ENCODE results near the gene MLLT1. TPM values are rescaled to one million over a fixed set of nuclear protein-coding genes. Genes with fewer than 3 reads are reported as not detected.

The MLLT1 gene
- total RNA-seq, 1 donor from 2014 or later = 59.2 TPM

DNA sequence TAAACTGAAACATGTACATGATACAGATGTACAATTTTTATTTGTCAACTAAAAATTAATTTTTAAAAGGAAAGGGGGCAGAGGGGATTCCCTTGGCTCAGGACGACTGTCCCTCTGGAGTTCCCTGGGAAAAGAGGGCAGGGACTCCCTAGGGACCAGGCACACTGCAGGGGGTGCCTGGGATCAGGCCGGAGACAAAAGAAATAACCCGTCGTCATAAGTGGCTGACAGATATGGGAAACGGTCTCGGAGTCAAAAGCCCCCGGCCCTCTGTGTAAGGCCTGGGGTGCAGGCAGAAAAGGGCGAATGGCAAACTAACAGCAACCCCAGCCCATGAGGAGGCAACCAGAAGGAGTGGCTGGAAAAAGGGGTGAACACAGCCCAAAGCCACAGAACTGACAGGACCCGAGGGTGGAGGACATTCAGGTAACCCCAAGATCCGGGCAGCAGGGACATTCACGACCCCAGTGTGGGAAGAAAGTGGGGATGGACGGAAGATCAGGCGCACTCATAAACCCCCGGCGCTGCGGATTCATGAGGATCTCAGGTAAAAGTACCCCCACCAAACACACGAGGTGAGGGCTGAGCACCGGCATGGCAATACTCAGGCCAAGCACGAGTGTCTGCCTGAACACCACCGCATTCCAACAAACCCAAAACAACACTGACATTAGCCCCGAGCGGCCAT, 6.7 kb downstream of the MLLT1 start:
- Mint-ChIP-seq H3K27ac (ENCODE audit: unreplicated experiment) (no peak overlapping the region), H3K27me3 (ENCODE audit: unreplicated experiment) (peaks cover 14% of the 10 kb centered on the region), H3K4me1 (ENCODE audit: unreplicated experiment) (peaks cover 54% of the 10 kb centered on the region)

DNA sequence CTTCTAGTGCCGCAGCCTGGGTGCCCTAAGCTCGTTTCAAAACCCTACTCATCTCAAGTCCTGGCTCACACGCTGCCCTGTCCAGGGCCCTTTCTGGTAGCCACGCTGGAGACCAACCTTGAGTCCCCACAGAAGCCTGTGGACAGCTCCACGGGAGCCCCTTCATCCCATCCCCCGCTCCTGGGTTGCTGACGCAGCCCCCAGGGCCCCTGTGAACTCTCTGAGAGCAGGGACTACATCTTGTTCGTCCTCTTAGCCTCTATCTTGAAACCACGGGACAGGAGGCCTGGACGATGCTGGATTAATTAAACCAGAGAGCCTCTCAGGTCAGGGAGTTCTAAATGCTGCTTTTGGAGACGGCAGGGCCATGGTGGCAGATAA, 7.4 kb downstream of the MLLT1 start:
- Mint-ChIP-seq H3K4me1 (ENCODE audit: unreplicated experiment) (peaks cover 48% of the 10 kb centered on the region), H3K4me3 (ENCODE audit: unreplicated experiment) (peak overlapping the region; percentile 1), H3K27me3 (ENCODE audit: unreplicated experiment) (peaks cover 14% of the 10 kb centered on the region), H3K9me3 (ENCODE audit: unreplicated experiment) (no peaks in the 10 kb centered on the region), H3K27ac (ENCODE audit: unreplicated experiment) (peak overlapping the region; percentile 40), H3K36me3 (ENCODE audit: low read depth, unreplicated experiment) (peaks cover 21% of the 10 kb centered on the region)
- DNase-seq (ENCODE audit: low spot score) = no peak
- TF ChIP-seq, protein P1, sequence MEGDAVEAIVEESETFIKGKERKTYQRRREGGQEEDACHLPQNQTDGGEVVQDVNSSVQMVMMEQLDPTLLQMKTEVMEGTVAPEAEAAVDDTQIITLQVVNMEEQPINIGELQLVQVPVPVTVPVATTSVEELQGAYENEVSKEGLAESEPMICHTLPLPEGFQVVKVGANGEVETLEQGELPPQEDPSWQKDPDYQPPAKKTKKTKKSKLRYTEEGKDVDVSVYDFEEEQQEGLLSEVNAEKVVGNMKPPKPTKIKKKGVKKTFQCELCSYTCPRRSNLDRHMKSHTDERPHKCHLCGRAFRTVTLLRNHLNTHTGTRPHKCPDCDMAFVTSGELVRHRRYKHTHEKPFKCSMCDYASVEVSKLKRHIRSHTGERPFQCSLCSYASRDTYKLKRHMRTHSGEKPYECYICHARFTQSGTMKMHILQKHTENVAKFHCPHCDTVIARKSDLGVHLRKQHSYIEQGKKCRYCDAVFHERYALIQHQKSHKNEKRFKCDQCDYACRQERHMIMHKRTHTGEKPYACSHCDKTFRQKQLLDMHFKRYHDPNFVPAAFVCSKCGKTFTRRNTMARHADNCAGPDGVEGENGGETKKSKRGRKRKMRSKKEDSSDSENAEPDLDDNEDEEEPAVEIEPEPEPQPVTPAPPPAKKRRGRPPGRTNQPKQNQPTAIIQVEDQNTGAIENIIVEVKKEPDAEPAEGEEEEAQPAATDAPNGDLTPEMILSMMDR (IDR thresholded peaks at IDR 0.05; ENCODE audit: unreplicated experiment) = no peak

More for the DNA sequence above, 6.7 kb downstream of the MLLT1 start:
- DNase-seq (ENCODE audit: low spot score) = no peak
- Mint-ChIP-seq H3K9me3 (ENCODE audit: unreplicated experiment) (no peaks in the 10 kb centered on the region), H3K4me3 (ENCODE audit: unreplicated experiment) (no peak overlapping the region), H3K36me3 (ENCODE audit: low read depth, unreplicated experiment) (peaks cover 18% of the 10 kb centered on the region)
- TF ChIP-seq, protein P1 (IDR thresholded peaks at IDR 0.05; ENCODE audit: unreplicated experiment) = no peak

DNA sequence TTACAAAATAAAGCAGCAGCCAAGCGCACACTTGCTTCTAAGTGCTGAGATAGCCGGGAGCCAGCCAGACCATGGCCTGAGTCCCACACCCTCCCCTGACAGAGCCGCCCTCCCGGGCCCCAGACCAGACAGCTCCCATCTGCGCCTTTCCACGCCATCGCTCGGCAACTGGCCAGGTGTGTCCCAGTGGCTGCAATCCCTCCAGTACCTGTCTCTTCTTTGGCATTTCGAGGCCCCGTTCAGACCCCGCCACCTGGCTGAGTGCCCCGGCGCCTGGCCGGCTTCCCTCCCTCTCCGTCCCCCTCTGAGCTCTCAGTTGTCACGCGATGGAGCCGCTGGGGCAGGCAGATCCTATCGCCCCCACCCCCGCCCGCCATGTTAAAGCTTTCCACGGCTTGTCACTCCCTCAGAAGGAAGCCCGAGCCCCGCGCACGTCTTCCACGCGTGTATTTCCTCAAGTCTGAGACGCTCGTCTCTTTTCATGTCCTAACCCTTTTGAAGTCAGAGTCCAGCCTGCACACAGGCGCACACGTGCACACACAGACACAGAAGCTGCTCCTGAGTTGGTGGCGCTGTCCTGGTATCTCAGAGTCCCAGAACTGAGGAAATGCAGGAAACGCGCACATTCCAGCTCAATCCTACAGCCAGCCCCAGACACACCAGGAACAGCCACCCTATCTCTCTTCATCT, 7.9 kb downstream of the MLLT1 start:
- H3K9me3 Mint-ChIP-seq (ENCODE audit: unreplicated experiment) = no peaks in the 10 kb centered on the region

DNA sequence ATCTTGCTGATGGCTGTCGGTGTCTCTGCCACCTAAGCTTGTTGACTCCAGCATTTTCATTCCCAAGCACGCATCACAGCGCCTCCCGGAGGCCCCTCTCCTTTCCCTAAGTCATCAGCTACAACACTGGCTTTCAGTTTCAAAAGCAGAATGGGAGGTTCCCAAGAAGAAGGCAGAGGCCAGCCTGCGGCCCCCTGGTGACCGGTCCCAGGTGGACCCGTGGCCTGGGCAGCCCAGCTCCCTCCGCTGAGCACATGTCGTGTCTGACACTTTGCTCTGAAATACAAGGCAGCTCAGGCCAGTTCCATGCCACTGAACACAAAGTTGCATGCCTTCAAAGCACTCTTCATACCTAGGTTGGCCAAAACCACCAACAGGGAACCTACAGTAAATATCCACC, 8.5 kb downstream of the MLLT1 start:
- Mint-ChIP-seq H3K4me1 (ENCODE audit: unreplicated experiment) (peaks cover 36% of the 10 kb centered on the region), H3K4me3 (ENCODE audit: unreplicated experiment) (no peak overlapping the region), H3K9me3 (ENCODE audit: unreplicated experiment) (no peaks in the 10 kb centered on the region), H3K27ac (ENCODE audit: unreplicated experiment) (peak overlapping the region; percentile 42), H3K36me3 (ENCODE audit: low read depth, unreplicated experiment) (peaks cover 22% of the 10 kb centered on the region), H3K27me3 (ENCODE audit: unreplicated experiment) (peaks cover 13% of the 10 kb centered on the region)
- no peak for DNase-seq (ENCODE audit: low spot score)
- TF ChIP-seq, protein P1 (IDR thresholded peaks at IDR 0.05; ENCODE audit: unreplicated experiment) = no peak

More for the DNA sequence above, 7.9 kb downstream of the MLLT1 start:
- Mint-ChIP-seq H3K4me3 (ENCODE audit: unreplicated experiment) (peak overlapping the region; percentile 1), H3K36me3 (ENCODE audit: low read depth, unreplicated experiment) (peaks cover 22% of the 10 kb centered on the region), H3K4me1 (ENCODE audit: unreplicated experiment) (peaks cover 42% of the 10 kb centered on the region), H3K27me3 (ENCODE audit: unreplicated experiment) (peaks cover 14% of the 10 kb centered on the region), H3K27ac (ENCODE audit: unreplicated experiment) (peak overlapping the region; percentile 40)
- no peak for DNase-seq (ENCODE audit: low spot score)
- TF ChIP-seq, protein P1 (IDR thresholded peaks at IDR 0.05; ENCODE audit: unreplicated experiment) = no peak

DNA sequence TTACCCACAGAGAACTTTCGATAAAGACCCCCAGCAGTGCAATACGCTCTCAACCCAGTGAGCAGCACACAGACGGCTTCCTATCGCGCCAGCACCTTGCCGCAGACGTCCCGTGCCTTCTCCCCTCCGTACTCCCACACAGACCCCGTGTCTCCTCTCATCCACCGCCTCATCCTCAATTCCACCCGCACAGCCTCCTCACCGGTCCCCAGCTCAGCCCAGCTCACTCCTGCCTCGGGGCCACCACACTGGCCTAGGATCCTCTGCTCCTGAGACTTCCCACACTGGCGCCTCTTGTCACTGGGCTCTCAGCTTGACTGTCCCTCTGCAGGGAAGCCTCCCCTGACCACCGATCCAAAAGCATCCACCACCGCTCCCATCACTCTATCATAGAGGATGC, 9.0 kb downstream of the MLLT1 start:
- Mint-ChIP-seq H3K9me3 (ENCODE audit: unreplicated experiment) (no peaks in the 10 kb centered on the region), H3K27ac (ENCODE audit: unreplicated experiment) (peak overlapping the region; percentile 42), H3K36me3 (ENCODE audit: low read depth, unreplicated experiment) (peaks cover 22% of the 10 kb centered on the region), H3K4me1 (ENCODE audit: unreplicated experiment) (peaks cover 36% of the 10 kb centered on the region), H3K27me3 (ENCODE audit: unreplicated experiment) (peaks cover 13% of the 10 kb centered on the region), H3K4me3 (ENCODE audit: unreplicated experiment) (peak overlapping the region; percentile 51)
- no peak for DNase-seq (ENCODE audit: low spot score)
- TF ChIP-seq, protein P1 (IDR thresholded peaks at IDR 0.05; ENCODE audit: unreplicated experiment) = no peak
